ENCODE results near the gene VCAM1. TPM values are rescaled to one million over a fixed set of nuclear protein-coding genes. Genes with fewer than 3 reads are reported as not detected.

The VCAM1 gene
- total RNA-seq, 1 experiment from 2014 or later = not detected

DNA sequence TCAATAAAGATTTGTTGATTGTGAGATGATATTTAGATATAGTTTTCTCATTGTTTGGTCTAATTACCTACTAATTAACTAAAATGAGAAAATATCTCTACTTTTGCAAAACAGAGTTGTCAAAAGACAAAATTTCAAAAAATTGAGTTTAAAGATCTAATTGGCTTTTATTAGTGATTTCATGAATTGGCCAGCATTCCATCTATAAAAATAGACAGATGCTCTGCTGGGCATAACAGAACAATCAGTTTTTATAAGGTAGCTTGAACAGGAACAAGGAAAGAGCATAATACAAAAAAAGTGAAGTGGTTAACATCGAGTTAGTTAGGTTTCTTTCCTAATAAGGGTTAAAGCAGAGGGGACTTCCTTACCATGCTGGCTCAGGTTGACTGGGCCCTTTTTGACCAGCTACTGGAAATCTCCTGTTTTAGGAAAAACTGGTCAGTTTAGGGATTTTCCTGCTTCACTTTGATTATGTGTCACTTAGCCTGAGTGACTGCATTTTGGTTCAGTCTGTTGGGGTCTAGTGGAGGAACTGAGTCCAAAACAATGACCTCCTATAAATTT is 63.0 kb downstream of the VCAM1 start:
- ChIA-PET POLR2A (no interaction called here), CTCF (no interaction called here)
- Mint-ChIP-seq H3K4me1 (peaks cover 11% of the 10 kb centered on the region), H3K36me3 (peaks cover 20% of the 10 kb centered on the region), H3K4me3 (no peak overlapping the region), H3K9me3 (peaks cover 43% of the 10 kb centered on the region), H3K27me3 (ENCODE audit: low read depth) (no peaks in the 10 kb centered on the region), H3K27ac (no peak overlapping the region)
- DNase-seq (ENCODE audit: low spot score) (no peak), ATAC-seq (no peak)
- TF ChIP-seq NFYB (CRISPR knock-in tag; conservative IDR thresholded peaks at IDR 0.05; ENCODE audit: low read depth) = no peak
- TF ChIP-seq, protein P1, sequence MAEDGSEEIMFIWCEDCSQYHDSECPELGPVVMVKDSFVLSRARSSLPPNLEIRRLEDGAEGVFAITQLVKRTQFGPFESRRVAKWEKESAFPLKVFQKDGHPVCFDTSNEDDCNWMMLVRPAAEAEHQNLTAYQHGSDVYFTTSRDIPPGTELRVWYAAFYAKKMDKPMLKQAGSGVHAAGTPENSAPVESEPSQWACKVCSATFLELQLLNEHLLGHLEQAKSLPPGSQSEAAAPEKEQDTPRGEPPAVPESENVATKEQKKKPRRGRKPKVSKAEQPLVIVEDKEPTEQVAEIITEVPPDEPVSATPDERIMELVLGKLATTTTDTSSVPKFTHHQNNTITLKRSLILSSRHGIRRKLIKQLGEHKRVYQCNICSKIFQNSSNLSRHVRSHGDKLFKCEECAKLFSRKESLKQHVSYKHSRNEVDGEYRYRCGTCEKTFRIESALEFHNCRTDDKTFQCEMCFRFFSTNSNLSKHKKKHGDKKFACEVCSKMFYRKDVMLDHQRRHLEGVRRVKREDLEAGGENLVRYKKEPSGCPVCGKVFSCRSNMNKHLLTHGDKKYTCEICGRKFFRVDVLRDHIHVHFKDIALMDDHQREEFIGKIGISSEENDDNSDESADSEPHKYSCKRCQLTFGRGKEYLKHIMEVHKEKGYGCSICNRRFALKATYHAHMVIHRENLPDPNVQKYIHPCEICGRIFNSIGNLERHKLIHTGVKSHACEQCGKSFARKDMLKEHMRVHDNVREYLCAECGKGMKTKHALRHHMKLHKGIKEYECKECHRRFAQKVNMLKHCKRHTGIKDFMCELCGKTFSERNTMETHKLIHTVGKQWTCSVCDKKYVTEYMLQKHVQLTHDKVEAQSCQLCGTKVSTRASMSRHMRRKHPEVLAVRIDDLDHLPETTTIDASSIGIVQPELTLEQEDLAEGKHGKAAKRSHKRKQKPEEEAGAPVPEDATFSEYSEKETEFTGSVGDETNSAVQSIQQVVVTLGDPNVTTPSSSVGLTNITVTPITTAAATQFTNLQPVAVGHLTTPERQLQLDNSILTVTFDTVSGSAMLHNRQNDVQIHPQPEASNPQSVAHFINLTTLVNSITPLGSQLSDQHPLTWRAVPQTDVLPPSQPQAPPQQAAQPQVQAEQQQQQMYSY (CRISPR knock-in tag; IDR thresholded peaks at IDR 0.05) = no peak
- no peak for TF ChIP-seq NR1H2 (CRISPR knock-in tag; IDR thresholded peaks at IDR 0.05)
- TF ChIP-seq ESRRA (CRISPR knock-in tag; IDR thresholded peaks at IDR 0.05; ENCODE audit: borderline replicate concordance) = no peak
- TF ChIP-seq KAT7 (CRISPR knock-in tag; IDR thresholded peaks at IDR 0.05; ENCODE audit: borderline replicate concordance) = no peak
- no peak for TF ChIP-seq NR3C1 (CRISPR knock-in tag; conservative IDR thresholded peaks at IDR 0.05; ENCODE audit: low read depth)
- no peak for TF ChIP-seq ZNF263 (CRISPR knock-in tag; IDR thresholded peaks at IDR 0.05; ENCODE audit: low read depth)

DNA sequence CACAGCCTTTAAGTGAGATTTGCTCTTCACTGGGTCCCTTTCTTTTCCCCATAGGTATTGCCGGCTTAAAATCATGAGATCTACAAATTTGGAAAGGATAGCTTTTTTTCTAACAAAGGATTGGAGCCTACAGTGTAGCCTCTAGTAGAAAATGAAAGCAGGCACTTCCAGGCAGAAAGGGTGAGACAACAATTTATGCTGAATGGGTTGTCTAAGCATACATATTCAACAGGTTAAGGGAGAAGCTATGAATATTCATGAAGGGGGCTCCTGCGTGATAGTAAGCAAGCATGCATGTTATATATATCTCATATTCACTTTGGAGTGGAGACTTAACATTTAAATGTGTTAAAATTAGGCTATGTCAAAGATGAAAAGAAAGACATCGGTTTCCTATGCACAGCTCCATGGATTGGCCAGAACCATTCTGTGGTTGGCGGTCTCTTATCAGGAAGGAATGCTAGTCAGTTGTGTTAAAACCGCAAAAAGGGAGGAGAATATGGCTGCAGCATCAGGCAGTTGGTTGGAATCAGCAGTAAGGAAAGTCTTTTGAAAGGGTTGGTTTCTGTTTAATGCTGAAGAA is 66.0 kb downstream of the VCAM1 start:
- Mint-ChIP-seq H3K4me1 (peaks cover 22% of the 10 kb centered on the region), H3K27ac (peak overlapping the region; percentile 75; the same call in 1 of the 2 replicates), H3K27me3 (ENCODE audit: low read depth) (no peaks in the 10 kb centered on the region), H3K36me3 (peaks cover 18% of the 10 kb centered on the region), H3K4me3 (no peak overlapping the region), H3K9me3 (peaks cover 27% of the 10 kb centered on the region)
- ChIA-PET POLR2A (no interaction called here), CTCF (interaction anchor here (1.2 kb wide), 1 partner anchor 35 kb away, joined by 4 read pairs; no protein-coding TSS in a partner anchor)
- ATAC-seq (peak; percentile 72), DNase-seq (ENCODE audit: low spot score) (no peak)
- TF ChIP-seq, protein P2, sequence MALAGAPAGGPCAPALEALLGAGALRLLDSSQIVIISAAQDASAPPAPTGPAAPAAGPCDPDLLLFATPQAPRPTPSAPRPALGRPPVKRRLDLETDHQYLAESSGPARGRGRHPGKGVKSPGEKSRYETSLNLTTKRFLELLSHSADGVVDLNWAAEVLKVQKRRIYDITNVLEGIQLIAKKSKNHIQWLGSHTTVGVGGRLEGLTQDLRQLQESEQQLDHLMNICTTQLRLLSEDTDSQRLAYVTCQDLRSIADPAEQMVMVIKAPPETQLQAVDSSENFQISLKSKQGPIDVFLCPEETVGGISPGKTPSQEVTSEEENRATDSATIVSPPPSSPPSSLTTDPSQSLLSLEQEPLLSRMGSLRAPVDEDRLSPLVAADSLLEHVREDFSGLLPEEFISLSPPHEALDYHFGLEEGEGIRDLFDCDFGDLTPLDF (CRISPR knock-in tag; IDR thresholded peaks at IDR 0.05) = no peak
- TF ChIP-seq, protein P3, sequence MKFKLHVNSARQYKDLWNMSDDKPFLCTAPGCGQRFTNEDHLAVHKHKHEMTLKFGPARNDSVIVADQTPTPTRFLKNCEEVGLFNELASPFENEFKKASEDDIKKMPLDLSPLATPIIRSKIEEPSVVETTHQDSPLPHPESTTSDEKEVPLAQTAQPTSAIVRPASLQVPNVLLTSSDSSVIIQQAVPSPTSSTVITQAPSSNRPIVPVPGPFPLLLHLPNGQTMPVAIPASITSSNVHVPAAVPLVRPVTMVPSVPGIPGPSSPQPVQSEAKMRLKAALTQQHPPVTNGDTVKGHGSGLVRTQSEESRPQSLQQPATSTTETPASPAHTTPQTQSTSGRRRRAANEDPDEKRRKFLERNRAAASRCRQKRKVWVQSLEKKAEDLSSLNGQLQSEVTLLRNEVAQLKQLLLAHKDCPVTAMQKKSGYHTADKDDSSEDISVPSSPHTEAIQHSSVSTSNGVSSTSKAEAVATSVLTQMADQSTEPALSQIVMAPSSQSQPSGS (CRISPR knock-in tag; IDR thresholded peaks at IDR 0.05; ENCODE audit: borderline replicate concordance, low read depth) = no peak
- TF ChIP-seq, protein P4, sequence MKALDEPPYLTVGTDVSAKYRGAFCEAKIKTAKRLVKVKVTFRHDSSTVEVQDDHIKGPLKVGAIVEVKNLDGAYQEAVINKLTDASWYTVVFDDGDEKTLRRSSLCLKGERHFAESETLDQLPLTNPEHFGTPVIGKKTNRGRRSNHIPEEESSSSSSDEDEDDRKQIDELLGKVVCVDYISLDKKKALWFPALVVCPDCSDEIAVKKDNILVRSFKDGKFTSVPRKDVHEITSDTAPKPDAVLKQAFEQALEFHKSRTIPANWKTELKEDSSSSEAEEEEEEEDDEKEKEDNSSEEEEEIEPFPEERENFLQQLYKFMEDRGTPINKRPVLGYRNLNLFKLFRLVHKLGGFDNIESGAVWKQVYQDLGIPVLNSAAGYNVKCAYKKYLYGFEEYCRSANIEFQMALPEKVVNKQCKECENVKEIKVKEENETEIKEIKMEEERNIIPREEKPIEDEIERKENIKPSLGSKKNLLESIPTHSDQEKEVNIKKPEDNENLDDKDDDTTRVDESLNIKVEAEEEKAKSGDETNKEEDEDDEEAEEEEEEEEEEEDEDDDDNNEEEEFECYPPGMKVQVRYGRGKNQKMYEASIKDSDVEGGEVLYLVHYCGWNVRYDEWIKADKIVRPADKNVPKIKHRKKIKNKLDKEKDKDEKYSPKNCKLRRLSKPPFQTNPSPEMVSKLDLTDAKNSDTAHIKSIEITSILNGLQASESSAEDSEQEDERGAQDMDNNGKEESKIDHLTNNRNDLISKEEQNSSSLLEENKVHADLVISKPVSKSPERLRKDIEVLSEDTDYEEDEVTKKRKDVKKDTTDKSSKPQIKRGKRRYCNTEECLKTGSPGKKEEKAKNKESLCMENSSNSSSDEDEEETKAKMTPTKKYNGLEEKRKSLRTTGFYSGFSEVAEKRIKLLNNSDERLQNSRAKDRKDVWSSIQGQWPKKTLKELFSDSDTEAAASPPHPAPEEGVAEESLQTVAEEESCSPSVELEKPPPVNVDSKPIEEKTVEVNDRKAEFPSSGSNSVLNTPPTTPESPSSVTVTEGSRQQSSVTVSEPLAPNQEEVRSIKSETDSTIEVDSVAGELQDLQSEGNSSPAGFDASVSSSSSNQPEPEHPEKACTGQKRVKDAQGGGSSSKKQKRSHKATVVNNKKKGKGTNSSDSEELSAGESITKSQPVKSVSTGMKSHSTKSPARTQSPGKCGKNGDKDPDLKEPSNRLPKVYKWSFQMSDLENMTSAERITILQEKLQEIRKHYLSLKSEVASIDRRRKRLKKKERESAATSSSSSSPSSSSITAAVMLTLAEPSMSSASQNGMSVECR (CRISPR knock-in tag; IDR thresholded peaks at IDR 0.05; ENCODE audit: borderline replicate concordance) = no peak
- TF ChIP-seq ZNF263 (CRISPR knock-in tag; IDR thresholded peaks at IDR 0.05; ENCODE audit: low read depth) = no peak
- TF ChIP-seq, protein P1 (CRISPR knock-in tag; IDR thresholded peaks at IDR 0.05) = no peak
- TF ChIP-seq, protein P5, sequence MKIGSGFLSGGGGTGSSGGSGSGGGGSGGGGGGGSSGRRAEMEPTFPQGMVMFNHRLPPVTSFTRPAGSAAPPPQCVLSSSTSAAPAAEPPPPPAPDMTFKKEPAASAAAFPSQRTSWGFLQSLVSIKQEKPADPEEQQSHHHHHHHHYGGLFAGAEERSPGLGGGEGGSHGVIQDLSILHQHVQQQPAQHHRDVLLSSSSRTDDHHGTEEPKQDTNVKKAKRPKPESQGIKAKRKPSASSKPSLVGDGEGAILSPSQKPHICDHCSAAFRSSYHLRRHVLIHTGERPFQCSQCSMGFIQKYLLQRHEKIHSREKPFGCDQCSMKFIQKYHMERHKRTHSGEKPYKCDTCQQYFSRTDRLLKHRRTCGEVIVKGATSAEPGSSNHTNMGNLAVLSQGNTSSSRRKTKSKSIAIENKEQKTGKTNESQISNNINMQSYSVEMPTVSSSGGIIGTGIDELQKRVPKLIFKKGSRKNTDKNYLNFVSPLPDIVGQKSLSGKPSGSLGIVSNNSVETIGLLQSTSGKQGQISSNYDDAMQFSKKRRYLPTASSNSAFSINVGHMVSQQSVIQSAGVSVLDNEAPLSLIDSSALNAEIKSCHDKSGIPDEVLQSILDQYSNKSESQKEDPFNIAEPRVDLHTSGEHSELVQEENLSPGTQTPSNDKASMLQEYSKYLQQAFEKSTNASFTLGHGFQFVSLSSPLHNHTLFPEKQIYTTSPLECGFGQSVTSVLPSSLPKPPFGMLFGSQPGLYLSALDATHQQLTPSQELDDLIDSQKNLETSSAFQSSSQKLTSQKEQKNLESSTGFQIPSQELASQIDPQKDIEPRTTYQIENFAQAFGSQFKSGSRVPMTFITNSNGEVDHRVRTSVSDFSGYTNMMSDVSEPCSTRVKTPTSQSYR (CRISPR knock-in tag; IDR thresholded peaks at IDR 0.05) = no peak
- TF ChIP-seq ELF4 (CRISPR knock-in tag; IDR thresholded peaks at IDR 0.05; ENCODE audit: low read depth) = no peak
- no peak for TF ChIP-seq TEAD1 (CRISPR knock-in tag; IDR thresholded peaks at IDR 0.05)
- no peak for TF ChIP-seq ZNF219 (CRISPR knock-in tag; IDR thresholded peaks at IDR 0.05; ENCODE audit: borderline replicate concordance)
